Myocyte (in vitro differentiated cells): ENCODE results near the gene HDAC4. TPM values are rescaled to one million over a fixed set of nuclear protein-coding genes. Genes with fewer than 3 reads are reported as not detected.

Experiments
- DNase-seq: peaks from one replicate; pipeline ENCODE4 v3.0.0-alpha.2; 2012; ENCODE audit warnings: low read depth
- total RNA-seq: library from RNA; depleted of rRNA; stranded (reverse); fragments of >200 nt; gene quantifications from 2 replicates; pipeline ENCODE4 v1.2.3, GENCODE V29; 2014

Gene HDAC4
- total RNA-seq, 1 donor from 2014 or later = 38.5 TPM

GRCh38 chr2:239211396-239212094 lies 189.3 kb downstream of the HDAC4 start:
- DNase-seq = no peak

GRCh38 chr2:239209783-239210182 lies 191.0 kb downstream of the HDAC4 start:
- no peak for DNase-seq

GRCh38 chr2:239208465-239209180 lies 192.2 kb downstream of the HDAC4 start:
- DNase-seq = no peak

- no peak for DNase-seq
Observed at GRCh38 chr2:239206851-239207250, 194.0 kb downstream of the HDAC4 start.

GRCh38 chr2:239206042-239206441 lies 194.8 kb downstream of the HDAC4 start:
- DNase-seq = no peak

GRCh38 chr2:239204876-239205468 lies 195.8 kb downstream of the HDAC4 start:
- DNase-seq = no peak

GRCh38 chr2:239204136-239204875 lies 196.5 kb downstream of the HDAC4 start:
- no peak for DNase-seq

GRCh38 chr2:239203443-239204135 lies 197.2 kb downstream of the HDAC4 start:
- DNase-seq = peak; percentile 64

GRCh38 chr2:239202836-239203235 lies 198.0 kb downstream of the HDAC4 start:
- no peak for DNase-seq

GRCh38 chr2:239202343-239202742 lies 198.5 kb downstream of the HDAC4 start:
- no peak for DNase-seq

GRCh38 chr2:239201884-239202283 lies 198.9 kb downstream of the HDAC4 start:
- no peak for DNase-seq

GRCh38 chr2:239201531-239201876 lies 199.3 kb downstream of the HDAC4 start:
- DNase-seq = peak; percentile 61

- no peak for DNase-seq
Observed at GRCh38 chr2:239200646-239201530, 199.9 kb downstream of the HDAC4 start.

- no peak for DNase-seq
Observed at GRCh38 chr2:239199041-239199768, 201.6 kb downstream of the HDAC4 start.

GRCh38 chr2:239198221-239198620 lies 202.6 kb downstream of the HDAC4 start:
- no peak for DNase-seq

- DNase-seq = no peak
Observed at GRCh38 chr2:239197146-239197545, 203.7 kb downstream of the HDAC4 start.

- DNase-seq = no peak
Observed at GRCh38 chr2:239196474-239197021, 204.3 kb downstream of the HDAC4 start.

GRCh38 chr2:239195992-239196391 lies 204.8 kb downstream of the HDAC4 start:
- no peak for DNase-seq

GRCh38 chr2:239195318-239195871 lies 205.4 kb downstream of the HDAC4 start:
- no peak for DNase-seq
